GM18867 (cell line): ENCODE measurements around the gene LHFPL5.

Source experiments
- ATAC-seq: cut with Tn5 transposase; IDR thresholded peaks from one replicate; pipeline ENCODE4 v1.9.1; 2021; ENCODE audit warnings: mild to moderate bottlenecking, moderate library complexity; ENCODE audit not compliant: unreplicated experiment

The LHFPL5 gene

DNA sequence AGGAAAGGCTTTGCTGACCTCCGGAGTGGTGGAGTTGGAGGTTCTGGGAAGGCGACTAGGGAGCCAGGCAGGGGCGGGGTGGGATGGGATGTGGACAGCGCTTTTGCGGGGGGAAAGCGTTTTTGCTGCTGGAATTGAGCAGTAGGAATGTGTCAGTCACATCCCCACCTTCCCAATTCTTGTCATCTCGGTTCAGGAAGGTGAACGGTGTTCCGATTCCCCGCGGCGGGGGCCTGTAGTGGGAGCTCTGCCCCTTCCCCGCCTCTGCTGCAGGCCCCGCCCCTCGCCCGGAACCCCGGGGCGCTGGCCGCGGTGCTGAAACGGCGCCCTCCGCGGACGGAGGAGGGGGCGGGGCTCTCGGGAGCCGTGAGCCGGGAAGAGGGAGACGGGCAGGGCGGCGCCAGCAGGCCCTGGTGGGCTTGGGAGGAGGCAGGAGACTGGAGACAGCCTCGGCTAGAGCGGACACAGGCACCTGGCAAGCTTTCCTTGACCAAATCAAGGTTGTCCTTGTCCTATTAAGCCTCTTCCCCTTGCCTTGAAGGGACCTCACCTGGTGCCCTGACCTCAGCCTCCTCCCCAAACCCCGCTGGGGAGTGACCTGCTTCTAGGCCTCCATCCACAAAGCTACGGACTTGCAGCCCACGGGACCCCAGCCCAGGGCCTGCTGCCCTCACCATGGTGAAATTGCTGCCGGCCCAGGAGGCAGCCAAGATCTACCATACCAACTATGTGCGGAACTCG lies at the start of gene LHFPL5:
Gene LHFPL5 (plus strand): TSS at position 357 of the 741 bp plus-strand sequence. CDS start 319 bp downstream, at position 676.
- no peak for ATAC-seq

DNA sequence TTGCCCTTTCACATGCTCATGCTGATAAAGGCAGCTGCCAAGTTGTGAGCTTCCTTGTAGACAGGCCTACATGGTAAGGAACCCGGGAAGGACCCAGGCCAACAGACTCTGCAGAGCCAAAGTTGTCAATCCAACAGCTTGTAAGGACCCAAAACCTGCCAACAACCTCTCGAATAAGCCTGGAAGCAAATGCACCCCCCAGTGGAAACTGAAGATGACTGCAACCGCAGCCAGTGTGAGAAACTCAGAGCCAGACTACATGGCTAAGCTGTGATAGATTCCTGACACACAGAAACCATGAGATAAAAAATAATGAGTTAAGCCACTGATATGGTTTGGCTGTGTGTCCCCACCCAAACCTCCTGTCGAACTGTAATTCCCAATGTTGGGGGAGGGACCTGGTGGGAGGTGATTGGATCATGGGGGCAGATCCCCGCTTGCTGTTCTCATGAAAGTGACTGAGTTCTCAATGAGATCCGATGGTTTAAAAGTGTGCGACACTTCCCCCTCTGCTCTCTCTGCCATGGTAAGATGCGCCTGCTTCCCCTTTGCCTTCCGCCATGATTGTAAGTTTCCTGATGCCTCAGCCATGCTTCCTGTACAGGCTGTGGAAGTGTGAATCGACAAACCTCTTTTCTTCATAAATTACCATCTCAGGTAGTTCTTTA lies 47.6 kb upstream of the LHFPL5 start:
- ATAC-seq: no peak

DNA sequence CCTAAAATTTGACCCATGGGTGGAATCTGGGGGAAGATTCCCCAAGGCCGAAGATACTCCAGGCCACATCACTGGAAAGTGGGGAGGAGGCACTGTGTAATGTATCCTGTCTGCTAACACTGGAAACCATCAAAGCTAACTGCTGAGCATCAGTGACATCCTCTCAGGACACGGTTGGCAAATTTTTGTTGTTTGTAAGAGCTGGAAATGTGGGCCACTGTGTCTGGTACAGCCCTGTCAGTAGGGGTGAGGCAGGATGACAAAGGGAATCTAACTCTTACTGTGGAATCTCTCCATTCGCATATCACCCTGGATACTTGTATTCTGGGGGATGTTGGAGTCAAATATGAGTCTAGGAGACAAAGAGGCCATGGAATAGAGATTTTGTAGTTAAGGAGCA lies 45.7 kb upstream of the LHFPL5 start:
- ATAC-seq: no peak

DNA sequence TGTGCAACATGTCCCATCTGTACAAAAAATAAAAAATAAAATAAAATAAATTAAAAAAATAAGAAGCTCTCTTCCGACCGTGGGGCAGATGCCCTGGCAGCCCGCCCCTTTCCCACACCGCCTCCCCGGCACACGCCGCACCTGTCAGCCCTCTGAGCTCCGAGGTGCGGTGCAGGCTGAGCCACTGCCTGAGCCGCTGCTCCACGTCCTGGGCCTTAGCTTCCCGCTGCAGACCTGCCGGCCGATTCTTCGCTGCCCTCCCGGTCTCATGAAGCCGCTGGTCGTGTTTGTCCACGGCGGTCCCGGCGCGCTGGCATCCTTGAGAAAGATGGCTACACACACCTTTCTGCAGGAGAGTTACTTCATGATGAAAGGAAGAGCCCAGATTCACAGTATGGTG lies 39.4 kb upstream of the LHFPL5 start:
- no peak for ATAC-seq

DNA sequence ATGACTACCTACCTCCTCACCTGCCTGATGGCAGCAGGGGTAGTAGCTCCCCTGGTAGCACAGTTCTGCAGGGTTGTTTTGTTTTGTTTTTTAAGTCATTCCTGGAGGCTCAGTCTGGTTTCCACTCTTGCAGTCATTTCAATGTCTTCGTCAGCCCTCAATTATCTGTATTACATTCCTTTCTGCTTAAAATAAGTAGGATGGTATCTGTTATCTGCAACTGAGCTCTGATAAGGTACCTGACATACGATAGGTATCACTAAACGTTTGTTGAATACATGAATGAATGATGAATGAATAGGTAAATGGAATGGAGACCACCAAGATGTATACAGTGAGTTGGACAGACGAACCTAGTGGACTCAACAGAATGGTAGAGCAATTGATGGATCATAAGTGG lies 35.9 kb upstream of the LHFPL5 start:
- no peak for ATAC-seq

DNA sequence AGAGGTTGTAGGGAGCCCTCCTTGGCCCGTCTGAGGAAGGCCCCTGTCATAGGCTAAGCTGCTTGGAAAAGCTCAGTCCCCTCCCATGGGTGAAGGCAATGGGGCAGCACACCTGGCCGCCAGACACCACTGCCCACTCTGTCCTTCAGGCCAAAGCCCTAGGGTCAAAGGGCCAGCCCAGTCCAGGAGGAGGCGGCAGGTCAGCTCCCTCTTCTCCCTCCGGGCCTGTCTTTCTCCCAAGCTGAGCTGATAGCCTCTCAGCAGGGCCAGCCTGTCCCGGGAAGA lies 33.9 kb upstream of the LHFPL5 start:
- no peak for ATAC-seq

DNA sequence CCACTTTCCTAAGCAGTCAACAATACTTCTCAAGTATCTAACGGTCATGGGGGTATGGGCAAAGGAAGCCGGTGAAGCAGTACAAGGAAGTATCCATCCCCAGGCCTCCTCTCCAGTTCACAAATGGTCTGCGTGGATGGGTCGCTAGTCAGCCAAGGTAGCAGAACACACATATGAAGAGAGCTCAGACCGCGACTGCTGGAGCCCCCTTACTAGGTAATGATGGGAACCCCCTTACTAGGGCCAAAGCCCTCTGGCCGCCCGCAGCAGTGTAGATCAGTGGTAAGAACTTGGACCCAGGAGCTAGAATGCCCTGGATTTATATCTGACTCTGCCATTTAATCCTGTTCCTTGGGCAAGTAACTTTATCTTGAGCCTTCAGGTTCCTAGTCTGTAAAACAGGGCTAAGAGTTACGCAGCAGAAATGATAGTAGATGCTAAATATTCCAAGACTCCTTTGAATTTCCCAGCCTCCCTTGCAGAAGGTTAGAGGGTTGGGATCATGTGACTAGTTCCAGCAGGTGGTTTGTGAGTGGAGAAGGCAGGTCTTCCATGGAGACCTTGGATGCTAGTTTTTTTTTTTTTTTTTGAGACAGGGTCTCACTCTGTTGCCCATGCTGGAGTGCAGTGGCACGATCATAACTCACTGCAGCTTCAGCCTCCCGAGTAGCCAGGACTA lies 30.9 kb upstream of the LHFPL5 start:
- no peak for ATAC-seq

DNA sequence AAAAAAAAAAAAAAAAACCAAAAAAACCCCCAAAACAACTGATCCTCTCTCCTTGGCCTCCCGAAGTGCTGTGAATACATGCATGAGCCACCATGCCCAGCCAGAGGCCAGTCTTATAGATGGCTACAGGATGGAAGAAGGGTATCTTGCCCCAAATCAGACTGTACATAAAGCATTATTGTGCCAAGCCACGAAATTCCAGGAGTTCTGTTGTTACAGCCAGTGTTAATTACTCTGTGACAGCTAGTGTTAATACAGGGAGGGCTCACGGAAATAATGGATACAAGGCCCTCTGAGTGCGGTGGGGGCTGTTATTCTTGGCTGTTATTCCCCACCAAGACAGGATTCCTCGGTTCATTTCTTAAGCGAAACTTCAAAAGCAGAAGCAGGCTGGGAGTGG lies 30.1 kb upstream of the LHFPL5 start:
- ATAC-seq: no peak

DNA sequence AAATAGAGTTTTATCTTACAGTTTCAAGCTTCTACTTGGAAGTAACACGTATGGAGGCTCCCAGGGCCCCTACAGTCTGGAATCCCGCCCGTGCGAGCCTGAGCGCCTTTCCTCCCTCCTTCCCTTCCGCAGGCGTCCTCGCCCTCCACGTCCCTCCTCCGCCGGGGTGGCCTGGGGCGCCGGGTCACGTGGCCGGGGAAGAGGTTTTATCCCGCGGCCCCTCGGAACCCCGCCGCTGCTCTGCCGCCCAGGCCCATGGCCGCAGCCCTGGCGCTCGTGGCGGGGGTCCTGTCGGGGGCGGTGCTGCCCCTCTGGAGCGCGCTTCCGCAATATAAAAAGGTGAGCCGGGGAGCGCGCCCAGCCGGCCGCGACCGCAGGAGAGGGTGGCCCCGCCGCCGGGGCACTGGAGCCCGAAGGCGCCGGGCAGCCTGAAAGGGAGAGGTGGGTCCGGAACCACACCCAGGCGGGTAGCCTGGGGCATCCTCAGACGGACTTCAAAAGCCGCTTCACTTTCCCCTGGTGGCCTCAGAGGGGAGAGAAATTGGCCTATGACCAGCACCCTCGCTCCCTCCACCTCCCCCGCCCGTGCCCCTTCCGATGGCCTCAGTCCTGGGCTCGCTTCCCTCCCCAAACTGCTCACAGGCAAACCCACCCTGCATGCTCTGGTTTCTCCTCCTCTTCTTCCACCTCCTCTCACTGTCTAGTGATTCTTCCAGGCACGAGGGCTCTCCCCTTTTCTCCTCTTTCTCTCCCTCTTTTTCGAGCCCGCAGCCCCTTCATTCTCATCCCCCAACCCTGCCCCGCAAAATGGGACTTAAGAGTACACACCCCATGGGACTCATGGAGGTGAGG lies 28.6 kb upstream of the LHFPL5 start, which contains the start of gene CLPSL2:
Gene CLPSL2 (plus strand): TSS at position 235 of the 852 bp plus-strand sequence. CDS start 21 bp downstream, at position 256.
- ATAC-seq: no peak

DNA sequence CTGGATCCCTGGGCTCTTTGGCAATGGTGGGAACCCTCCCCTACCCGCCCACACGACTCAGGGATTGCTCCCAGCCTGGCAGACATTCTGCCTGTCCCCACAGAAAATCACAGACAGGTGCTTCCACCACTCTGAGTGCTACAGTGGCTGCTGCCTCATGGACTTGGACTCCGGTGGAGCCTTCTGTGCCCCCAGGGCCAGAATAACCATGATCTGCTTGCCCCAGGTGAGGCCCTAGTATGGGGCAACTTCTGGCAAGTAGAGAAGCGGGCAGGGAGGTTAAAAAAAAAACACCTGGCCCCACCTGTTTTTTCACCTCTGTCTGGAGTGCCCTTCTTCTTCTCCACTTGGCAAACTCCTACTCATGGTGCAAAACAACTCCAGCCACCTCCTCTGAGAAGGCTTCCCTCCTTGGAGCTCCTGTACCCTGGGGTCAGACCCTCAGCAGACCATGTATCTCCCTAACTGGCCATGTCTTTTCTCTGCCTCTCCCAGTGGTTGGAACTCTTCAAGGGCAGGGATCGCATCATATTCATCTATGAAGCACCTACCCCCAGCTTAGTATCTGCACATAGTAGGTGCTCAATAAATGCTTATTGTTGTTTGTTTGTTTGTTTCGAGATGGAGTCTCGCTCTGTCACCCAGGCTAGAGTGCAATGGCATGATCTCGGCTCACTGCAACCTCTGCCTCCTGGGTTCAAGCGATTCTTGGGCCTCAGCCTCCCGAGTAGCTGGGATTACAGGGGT lies 27.6 kb upstream of the LHFPL5 start:
- no peak for ATAC-seq

DNA sequence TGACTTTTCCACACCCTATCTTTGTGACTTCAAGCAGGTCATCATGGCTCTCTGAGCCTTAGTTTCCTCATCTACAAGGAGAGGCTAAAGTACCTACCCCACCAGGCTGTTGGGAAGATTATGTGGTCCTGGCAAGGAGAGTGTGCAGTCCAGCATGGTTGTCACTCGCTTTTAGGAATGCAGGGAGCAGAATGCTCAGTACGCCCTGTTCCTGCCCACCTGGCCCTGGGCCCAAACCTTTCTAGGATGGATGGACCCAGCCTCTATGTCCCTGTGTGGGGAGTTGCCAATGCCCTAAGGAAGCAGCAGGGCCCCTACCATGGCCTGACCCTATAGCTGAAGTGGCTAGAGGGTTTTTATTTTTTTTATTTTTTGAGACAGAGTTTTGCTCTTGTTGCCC lies 26.7 kb upstream of the LHFPL5 start:
- no peak for ATAC-seq

DNA sequence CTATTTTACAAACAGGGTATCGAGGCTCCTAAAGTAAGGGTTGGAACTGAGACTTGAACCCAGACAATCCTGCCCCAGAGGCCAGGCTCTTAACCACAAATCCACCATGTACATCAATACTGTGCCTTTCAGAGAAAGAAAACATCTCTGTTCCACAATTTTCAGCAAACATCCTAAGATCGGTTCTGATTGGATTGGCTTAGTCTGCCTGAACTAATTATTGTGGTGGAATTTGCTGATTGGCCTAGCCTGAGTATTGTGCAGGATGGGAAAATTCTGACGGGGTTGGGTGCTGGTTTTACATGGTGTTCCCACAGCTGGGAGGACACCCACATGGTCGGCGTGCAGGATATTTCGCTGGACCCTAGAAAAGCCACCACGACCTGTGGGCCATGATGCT lies 24.4 kb upstream of the LHFPL5 start, which contains the start of gene CLPSL1:
Gene CLPSL1 (plus strand): TSS at position 301 of the 400 bp plus-strand sequence. CDS start 92 bp downstream, at position 393.
- no peak for ATAC-seq

DNA sequence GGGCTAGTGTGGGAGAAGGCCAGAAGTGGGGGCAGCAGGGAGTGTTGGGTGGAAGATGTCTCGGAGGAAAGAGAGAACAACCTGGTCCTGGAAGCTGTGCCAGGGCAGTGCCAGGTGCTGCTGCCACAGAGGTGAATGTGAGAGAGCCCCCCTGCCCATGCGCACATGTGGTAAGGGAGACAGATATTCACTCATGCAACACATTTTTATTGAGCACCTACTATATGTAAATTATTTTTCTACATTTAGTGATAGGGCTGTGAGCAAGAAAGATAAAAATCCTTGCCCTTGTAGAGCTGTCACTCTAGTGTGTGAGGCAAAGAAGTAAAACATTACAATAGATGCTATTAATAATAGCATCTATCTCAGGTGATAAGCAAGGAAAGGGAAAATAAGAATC lies 23.9 kb upstream of the LHFPL5 start:
- no peak for ATAC-seq

DNA sequence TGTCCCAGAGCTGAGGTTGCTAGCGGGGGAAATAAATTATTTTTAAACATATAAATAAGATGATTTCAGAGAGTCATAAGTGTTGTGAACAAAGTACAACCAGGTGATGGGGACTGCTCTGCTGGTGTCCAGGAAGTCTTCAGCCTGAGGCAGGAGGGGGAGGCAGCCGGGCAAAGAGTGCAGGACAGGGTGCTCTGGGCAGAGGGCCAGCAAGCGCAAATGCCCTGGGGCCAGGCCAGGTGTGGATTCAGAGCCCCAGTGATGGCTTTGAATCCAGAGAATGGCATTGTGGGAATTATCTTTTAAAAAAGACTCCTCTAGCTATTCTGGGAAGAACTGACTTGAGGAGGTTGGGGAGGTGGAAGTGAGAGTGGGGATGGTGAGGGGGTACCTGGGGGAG lies 22.7 kb upstream of the LHFPL5 start:
- ATAC-seq: no peak

DNA sequence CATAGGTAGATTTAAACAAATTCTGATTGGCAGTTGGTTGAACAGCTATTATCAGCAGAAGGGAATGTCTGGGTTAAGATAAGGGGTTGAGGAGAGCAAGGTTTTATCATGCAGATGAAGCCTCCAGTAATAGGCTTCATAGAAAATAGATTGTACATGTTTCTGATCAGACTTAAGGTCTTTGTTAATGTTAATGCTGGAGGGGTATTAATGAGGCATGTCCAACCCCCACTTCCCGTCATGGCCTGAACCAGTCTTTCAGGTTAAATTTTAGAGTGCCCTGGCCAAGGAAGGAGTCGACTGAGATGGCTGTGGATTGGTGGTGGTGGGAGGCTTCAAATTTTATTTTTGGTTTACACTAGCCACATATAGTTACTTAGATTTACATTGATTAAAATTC lies 21.0 kb upstream of the LHFPL5 start:
- no peak for ATAC-seq

DNA sequence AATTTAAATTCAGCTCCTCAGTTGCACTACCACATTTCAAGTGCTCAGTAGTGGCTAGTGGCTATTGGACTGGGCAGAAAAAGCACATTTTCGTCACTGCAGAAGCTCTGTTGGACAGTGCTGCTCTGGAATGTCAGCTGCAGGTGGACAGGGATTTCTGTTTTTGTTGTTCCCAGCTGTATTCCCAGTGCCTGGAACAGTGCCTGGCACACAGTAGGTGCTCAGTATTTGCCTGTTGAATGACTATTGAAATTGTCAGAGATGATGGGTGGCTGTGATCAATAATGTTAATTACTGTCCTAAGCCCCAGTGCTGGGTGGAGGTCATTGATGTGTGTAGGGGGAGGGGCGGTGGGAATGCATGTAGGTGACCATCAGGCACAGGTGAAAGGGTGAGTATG lies 18.9 kb upstream of the LHFPL5 start:
- ATAC-seq: no peak

DNA sequence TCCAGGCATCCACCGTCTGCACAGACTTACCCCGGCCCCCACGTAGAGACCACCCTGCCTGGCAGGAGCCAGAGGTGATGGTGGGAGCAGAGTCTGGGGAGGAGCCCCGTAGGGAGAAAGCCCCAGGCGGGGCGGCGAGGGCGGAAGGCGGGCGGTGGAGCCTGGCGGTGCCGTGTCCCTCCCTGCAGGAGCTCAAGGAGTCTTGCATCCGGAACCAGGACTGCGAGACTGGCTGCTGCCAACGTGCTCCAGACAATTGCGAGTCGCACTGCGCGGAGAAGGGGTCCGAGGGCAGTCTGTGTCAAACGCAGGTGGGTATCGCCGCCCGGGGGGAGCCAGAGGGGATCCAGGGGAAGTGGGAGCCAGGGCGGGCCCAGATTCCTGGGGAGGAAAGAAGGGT lies 18.3 kb upstream of the LHFPL5 start:
- no peak for ATAC-seq

DNA sequence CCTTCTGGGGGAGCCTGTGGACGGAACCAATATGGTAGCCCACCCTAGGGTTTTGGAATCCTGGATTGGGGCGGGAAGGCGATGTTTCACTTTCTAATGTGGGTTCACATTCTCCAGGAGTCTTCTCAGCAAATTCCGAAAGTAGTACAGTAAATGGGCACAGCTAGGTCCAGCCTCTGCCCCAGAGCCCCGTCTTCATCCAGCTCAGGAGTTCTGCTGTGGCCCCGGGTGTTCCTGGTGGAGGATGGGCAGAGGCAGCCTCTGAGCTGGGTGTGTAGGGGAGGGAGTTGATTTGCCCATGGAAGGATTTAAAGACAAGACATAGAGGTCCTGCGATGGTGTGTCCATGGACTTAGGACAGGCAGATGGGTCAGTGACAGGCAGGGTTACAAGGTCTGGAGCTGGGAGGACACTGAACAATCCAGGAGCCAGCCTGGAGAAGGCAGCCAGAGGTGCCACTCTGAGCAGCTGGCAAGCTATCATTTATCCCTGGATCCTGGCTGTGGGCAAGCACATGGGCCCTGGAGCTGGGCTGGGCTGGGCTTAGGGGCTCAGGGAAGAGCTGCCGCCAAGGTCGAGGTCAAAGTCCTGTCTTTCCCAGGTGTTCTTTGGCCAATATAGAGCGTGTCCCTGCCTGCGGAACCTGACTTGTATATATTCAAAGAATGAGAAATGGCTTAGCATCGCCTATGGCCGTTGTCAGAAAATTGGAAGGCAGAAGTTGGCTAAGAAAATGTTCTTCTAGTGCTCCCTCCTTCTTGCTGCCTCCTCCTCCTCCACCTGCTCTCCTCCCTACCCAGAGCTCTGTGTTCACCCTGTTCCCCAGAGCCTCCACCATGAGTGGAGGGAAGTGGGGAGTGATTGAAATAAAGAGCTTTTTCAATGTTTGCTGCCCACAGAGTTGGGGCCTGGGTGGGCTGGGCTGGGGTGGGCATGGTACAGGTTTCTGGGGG lies 17.6 kb upstream of the LHFPL5 start:
- no peak for ATAC-seq

DNA sequence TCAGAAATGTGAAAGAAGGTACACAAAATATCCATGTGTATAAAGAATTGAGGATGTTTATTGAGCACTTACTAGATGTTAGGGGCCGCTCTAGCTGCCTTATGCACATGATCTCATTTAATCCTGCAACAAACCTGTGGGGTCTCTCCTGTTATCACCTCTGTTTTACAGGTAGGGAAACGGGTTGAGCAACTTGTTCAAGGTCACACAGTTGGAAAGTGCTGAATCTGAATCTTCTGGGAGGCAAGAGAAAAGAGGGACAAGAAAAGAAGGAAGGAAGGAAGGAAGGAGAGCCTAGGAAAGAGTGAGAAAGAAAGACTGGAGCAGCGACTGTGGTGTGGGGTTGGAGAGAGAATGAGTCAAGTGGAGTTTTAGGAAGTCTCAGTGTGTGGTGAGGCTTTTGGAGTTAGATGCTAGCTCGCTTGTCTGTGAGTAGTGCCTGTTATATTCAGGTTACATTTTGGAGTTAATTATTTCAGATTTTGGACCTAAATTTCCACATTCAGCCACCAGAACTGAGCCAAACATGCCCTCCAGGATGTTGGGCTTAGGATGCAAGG lies 16.6 kb upstream of the LHFPL5 start:
- no peak for ATAC-seq
